ENCODE results near the gene DSE.

DSE gene

GRCh38 chr6:116485559-116486184 is 114.9 kb downstream of the DSE start:
- no peak for DNase-seq

GRCh38 chr6:116491610-116492330 is 121.0 kb downstream of the DSE start:
- no peak for DNase-seq

- peak; percentile 90 for DNase-seq
Measured at GRCh38 chr6:116492331-116493067, 121.8 kb downstream of the DSE start.
